ENCODE data around the gene PPP1R13L. TPM values are rescaled to one million over a fixed set of nuclear protein-coding genes. Genes with fewer than 3 reads are reported as not detected.

The PPP1R13L gene
- polyA plus RNA-seq, 1 donor from 2014 or later: not detected

DNA sequence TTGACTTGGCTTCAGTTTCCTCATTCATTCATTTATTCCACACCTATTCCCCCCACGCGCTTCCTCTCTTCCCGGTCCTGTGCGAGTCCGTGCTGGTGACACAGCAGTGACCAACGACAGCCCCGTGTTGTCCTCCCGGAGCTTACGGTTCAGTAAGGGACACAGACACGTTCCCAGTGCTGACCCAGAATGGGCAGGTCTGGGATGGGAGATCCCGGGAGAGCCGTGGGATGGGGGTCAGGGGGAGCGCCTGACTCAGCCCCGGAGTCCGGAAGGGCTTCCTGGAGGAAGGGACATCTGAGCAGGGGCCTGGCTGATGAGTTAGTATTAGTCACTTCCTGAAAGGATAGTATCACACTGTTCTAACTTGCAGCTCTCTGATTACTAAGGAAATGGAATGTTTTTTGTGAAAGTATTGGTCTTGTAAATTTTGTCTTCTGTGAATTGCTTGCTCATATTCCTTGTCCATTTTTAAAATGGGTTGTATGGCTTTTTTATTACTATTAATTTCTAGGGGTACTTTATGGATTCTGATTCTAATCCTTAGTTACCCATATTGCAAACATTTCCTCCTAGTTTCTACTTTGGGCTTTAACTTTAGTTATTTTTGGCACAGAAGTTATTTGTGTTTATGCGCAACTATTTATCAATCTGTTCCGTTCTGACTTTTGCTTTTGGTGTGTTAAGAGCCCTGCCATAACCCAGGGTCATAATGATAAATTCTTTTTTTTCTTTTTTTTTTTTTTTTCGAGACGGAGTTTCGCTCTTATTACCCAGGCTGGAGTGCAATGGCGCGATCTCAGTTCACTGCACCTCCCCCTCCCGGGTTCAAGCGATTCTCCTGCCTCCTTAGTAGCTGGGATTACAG is 19.6 kb upstream of the PPP1R13L start (continued):
- TF ChIP-seq CTCF (IDR thresholded peaks at IDR 0.05; ENCODE audit: poor library complexity, severe bottlenecking): no peak

DNA sequence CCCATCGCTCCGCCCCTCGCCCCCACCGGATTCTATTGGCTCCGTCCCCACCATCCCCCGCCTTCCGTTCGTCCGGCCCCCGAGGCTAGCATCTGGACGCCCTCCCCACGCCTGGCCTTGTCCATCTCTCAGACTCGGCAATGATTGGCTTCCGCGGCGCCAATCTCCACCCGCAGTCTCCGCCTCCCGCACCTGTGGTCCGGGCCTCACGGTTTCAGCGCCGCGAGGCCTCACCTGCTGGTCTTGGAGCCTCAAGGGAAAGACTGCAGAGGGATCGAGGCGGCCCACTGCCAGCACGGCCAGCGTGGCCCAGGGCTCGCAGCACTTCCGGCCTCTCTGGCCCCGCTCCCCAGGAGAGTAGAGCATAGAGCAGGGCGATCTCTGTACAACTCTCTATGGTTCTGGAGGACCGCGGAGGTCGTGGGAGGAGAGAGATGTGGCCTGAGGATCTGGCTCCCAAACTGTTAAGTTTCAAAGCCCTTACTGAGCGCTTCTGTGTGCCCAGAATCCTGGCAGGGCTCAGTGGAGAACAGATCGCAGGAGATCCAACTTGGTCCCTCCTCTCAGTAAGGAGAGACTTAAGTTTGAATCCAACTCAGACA is 18.8 kb upstream of the PPP1R13L start, which contains the start of gene ERCC1:
ERCC1 (minus strand) TSS at position 329 of the 602 bp plus-strand sequence. CDS start 543 bp downstream, outside the sequence.
- no peak for TF ChIP-seq CTCF (IDR thresholded peaks at IDR 0.05; ENCODE audit: poor library complexity, severe bottlenecking)
- no peak for TF ChIP-seq TAF1 (IDR thresholded peaks at IDR 0.05; ENCODE audit: low read depth)
- peak; percentile 74 for TF ChIP-seq POLR2AphosphoS5 (IDR thresholded peaks at IDR 0.05)
- peak; percentile 62 for TF ChIP-seq REST (IDR thresholded peaks at IDR 0.05; ENCODE audit: borderline replicate concordance)
- TF ChIP-seq MXI1 (conservative IDR thresholded peaks at IDR 0.05; ENCODE audit: poor library complexity, severe bottlenecking): peak; percentile 88
- TF ChIP-seq SMC3 (conservative IDR thresholded peaks at IDR 0.05; ENCODE audit: poor library complexity): peak; percentile 24
- TF ChIP-seq RAD21 (conservative IDR thresholded peaks at IDR 0.05): peak; percentile 10
- Histone ChIP-seq H3K79me2 (replicated peaks; ENCODE audit: insufficient read depth, low read length) (peaks cover 4% of the 10 kb centered on the region), H4K20me1 (ENCODE audit: insufficient read depth) (no peaks in the 10 kb centered on the region), H3K27me3 (ENCODE audit: insufficient read depth, low read depth, low read length) (peaks cover 10% of the 10 kb centered on the region), H3F3A (ENCODE audit: insufficient read depth, low read length, poor library complexity, severe bottlenecking) (no peaks in the 10 kb centered on the region), H3K9me2 (ENCODE audit: insufficient read depth, low read length) (no peaks in the 10 kb centered on the region), H3K9me3 (ENCODE audit: low read length) (no peaks in the 10 kb centered on the region), H3K4me2 (ENCODE audit: low read length) (peak within 1 kb of the TSS; percentile 52), H3K4me3 (ENCODE audit: low read length) (peak within 1 kb of the TSS; percentile 84), H3K27ac (ENCODE audit: low read length) (peak within 1 kb of the TSS; percentile 66), H2AFZ (ENCODE audit: low read depth, low read length) (peak within 1 kb of the TSS; percentile 66), H3K36me3 (ENCODE audit: insufficient read depth, low read length) (no peaks in the 10 kb centered on the region), H3K9ac (ENCODE audit: low read length) (peak within 1 kb of the TSS; percentile 73)
